GM19463 (cell line): ENCODE data around the gene MRPL49.

Source experiments
- ATAC-seq: cut with Tn5 transposase; IDR thresholded peaks from one replicate; pipeline ENCODE4 v1.9.1; 2021; ENCODE audit warnings: mild to moderate bottlenecking, moderate library complexity; ENCODE audit not compliant: unreplicated experiment

Gene MRPL49

DNA sequence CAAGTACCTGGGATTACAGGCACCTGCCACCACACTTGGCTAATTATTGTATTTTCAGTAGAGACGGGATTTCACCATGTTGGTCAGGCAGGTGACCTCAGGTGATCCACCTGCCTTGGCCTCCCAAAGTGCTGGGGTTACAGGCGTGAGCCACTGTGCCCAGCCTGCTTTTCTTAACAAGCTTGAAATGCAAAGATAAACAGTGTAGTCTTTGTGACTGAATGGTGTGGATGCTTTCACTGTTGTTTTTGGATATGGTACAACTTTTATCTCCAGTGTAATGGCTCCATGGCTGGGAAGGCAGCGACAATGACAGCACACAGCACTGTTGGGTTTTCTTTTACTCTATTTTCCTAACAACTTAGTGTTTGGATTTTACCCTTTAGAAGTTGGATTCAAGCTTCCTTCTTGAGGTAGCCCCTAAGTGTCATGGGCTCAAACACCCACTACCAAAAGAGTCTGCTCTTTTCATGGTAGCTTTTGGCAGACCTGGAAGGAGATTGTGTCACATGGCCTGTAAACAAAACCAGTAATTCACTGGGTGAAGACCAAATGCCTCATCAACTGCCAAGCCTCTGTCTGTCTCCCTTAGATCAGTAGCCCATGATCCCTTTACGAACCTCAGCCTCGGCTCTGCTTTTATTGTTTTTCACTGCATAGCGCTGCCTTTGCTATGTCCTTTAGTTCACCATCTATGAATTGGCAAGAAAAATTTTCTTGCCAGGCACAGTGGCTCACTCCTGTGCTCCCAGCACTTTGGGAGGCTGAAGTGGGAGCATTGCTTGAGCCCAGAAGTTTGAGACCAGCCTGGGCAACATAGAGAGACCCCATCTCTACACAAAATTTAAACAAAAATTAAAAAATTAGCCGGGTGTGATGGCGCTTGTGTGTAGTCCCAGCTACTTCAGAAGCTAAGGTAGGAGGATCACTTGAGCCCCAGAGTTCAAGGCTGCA, 19.7 kb upstream of the MRPL49 start:
- ATAC-seq = no peak

GRCh38 chr11:65103476-65103875, 18.6 kb upstream of the MRPL49 start:
- ATAC-seq = no peak

GRCh38 chr11:65104628-65105027, 17.5 kb upstream of the MRPL49 start:
- ATAC-seq = no peak

- ATAC-seq = no peak
Observed at GRCh38 chr11:65107078-65107477, 15.0 kb upstream of the MRPL49 start.

GRCh38 chr11:65107751-65108468, 14.2 kb upstream of the MRPL49 start:
- ATAC-seq = no peak

DNA sequence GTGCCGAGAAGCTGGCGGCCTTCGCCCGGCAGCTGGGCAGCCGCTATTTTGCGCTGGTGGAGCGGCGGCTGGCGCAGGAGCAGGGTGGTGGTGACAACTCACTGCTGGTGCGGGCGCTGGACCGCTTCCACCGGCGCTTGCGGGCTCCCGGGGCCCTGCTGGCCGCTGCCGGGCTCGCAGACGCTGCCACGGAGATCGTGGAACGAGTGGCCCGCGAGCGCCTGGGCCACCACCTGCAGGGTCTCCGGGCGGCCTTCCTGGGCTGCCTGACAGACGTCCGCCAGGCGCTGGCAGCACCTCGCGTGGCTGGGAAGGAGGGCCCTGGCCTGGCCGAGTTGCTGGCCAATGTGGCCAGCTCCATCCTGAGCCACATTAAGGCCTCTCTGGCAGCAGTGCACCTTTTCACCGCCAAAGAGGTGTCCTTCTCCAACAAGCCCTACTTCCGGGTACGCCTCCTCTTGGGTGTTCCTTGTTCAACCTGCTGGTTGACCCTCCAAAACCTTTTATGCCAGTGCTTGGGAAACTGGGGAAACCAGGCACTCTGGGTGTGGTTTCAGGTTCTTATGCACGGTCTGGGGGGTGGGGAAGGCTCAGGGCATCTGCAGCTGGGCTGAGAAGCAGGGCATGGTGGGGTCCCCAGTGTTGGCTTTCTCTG, 13.5 kb upstream of the MRPL49 start:
- ATAC-seq = no peak

- no peak for ATAC-seq
Observed at GRCh38 chr11:65109231-65110198, 12.6 kb upstream of the MRPL49 start.

GRCh38 chr11:65110354-65110861, 11.7 kb upstream of the MRPL49 start:
- ATAC-seq = no peak

DNA sequence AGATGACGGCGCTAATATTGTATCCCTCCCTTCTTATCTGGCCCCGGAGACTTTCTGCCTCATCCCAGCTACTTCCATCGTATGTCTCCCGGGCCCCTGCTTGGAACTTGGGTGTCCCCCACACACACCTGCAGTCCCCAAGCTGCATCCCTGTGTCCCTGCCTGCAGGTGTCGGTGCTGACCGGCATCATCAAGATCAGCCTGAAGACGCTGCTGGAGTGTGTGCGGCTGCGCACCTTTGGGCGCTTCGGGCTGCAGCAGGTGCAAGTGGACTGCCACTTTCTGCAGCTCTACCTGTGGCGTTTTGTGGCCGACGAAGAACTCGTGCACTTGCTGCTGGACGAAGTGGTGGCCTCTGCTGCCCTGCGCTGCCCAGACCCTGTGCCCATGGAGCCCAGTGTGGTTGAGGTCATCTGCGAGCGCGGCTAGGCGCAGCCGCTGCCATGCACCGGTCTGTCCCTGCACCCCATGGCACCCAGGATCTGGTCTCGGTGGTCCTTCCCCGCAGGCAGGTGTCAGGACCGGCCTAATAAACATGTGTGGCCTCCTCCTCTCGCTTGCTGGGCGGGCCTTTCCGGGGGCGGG, 10.9 kb upstream of the MRPL49 start:
- no peak for ATAC-seq

DNA sequence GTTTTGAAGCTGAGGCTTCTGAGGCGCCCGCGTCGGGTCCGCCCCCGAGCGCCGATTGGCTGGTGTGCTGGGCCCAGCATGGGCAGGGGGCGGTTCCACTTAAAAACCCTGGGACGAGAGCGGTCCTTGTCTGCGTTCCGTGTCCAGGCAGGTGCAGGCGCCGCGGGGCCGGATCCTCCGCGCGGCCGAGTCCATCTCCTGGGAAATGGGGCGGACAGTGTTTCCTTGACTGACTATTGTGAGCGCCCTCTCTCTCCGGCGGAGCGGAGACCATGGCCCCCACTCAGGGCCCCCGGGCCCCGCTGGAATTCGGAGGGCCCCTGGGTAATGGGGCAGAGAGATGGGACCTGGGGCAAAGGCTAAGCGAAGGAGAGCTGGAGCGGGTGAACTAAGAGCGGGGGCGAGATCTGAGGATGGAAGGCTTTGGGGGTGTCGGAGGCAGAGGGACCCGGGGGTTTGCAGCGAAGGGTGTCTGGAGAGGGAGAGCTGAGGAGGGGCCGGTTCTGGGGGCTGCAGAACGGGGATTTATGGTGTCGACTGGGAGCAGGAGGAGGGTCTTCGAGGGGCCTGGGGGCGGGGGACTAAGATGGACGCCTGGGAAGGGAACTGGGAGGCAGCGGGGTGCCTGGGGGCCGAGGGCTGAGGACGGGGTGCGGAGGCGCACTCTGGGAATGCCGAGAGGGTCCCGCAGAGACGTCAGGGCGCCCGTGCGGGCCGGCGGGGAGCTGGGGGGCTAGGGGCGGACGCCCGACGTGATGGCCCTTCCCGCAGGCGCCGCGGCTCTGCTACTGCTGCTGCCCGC, 10.2 kb upstream of the MRPL49 start, which contains the start of gene TM7SF2:
Gene TM7SF2, plus strand, starts transcription at position 129 of the 802 bp plus-strand sequence. Its CDS starts 144 bp downstream, at position 273.
- peak; percentile 85 for ATAC-seq

DNA sequence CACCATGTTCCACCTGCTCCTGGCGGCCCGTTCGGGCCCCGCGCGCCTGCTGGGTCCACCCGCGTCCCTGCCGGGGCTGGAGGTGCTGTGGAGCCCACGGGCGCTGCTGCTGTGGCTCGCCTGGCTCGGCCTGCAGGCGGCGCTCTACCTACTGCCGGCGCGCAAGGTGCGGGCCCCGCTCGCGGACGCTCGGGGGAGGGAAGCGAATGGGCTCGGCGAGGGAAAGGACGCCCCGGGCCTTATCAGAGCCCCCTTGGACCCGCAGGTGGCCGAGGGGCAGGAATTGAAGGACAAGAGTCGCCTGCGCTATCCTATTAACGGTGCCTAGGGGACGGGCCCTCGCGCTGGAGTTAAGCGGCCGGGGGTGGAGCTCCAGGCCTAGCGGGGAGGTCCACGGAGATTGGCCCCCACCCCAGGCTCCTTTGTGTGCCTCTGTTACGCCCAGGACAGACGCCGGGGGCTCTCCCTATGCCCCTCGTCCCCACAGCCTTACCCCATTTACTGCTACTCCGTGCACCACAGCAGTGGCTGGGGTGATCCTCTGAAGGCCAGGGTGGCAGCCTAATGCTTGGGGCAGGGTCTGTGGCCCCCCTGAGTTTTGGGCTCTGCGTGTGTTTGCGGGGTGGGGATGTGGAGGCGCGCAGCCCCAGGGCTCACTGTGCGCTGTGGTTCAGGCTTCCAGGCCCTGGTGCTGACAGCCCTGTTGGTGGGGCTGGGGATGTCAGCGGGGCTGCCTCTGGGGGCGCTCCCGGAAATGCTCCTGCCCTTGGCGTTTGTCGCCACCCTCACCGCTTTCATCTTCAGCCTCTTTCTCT, 9.4 kb upstream of the MRPL49 start:
- ATAC-seq = peak; percentile 33

GRCh38 chr11:65113361-65113756, 8.8 kb upstream of the MRPL49 start:
- no peak for ATAC-seq

DNA sequence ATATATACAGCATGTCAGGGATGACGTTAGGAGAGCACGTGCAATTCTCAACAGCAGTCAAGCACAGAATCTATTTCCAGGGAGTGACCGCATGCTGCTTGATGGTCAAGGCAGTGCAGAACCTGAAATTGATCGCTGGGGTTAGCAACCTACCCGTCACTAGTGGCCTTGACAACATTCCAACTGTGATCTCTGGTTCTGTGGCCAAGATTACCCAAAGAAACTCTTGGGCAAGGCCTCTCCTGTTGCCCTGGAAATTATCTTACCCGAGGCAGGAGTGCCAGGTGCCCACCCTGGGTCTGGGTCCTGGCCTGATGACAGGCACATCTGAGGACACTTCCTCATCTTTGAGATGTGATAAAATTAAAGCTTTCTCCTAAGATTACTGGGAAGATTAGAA, 8.3 kb upstream of the MRPL49 start:
- no peak for ATAC-seq

DNA sequence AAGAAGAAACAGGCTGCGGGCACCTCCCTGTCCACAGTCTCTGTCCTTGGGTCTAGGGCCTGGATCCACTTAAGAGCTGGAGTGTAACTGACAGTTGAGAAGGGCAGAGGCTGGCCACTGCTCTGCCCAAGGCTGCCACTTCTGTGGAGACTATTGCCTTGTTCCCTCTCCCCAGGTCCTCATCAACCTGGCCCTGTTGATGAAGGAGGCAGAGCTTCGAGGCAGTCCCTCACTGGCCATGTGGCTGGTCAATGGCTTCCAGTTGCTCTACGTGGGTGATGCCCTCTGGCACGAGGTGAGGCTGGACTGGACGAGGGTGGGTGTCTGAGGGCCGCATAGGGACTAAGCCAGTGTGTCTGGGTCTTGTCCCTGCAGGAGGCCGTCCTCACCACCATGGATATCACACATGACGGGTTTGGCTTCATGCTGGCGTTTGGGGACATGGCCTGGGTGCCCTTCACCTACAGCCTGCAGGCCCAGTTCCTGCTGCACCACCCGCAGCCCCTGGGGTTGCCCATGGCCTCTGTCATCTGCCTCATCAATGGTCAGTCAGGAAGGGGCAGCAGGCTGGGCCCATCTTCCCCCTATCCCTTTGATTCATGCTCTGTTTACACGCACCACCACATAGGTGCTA, 7.5 kb upstream of the MRPL49 start:
- no peak for ATAC-seq

- ATAC-seq = no peak
Observed at GRCh38 chr11:65115361-65116082, 6.6 kb upstream of the MRPL49 start.

DNA sequence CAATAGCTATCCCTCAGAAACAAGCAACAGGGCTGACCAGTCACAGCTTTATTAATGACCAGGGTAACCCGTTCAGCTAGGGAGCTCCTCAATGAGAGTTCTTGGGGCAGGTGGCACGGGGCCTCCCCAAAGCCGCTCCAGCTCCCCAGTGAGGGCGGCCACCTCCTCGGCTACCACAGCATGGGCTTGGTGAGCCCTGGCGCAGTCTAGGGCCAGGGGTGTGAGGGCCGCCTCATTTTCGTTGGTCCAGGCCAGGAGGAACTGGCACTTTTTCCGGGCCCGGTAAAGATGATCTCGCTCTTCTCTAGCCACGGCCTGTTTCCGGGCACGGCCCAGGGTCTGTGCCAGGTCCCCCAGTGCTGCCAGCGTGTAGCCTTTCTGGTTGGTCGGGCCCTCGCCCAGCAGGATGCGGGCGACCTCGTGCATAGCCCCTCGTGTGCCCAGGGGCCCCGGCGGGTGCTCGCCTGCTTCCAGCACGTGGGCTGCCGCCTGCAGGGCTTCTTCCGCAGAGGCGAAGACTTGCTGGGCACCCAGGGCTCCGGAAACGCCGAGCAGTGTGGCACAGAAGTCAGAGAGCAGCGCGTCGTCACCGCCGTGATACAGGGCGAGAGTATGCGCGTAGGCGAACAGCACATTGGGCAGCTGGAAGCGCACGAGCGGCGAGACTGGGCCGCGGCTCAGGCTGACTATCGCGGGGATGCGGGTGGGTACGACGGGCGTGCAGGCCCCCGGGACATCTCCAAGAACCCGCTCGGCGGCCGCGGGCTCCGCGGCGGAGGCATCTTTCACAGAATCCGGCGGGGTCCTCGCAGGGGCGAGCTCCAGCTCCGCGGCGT, 5.5 kb upstream of the MRPL49 start:
- ATAC-seq = no peak
